Osteocyte (in vitro differentiated cells): ENCODE measurements around the gene RCAN2. TPM values are rescaled to one million over a fixed set of nuclear protein-coding genes. Genes with fewer than 3 reads are reported as not detected.

Experiments
- DNase-seq: peaks from one replicate; pipeline ENCODE4 v3.0.0; 2021; ENCODE audit warnings: mixed read lengths; ENCODE audit not compliant: unreplicated experiment; ENCODE audit errors: extremely low spot score
- H3K27ac Mint-ChIP-seq: one replicate; pipeline ENCODE4 v1.8.0; 2021; ENCODE audit warnings: mild to moderate bottlenecking, mixed read lengths; ENCODE audit not compliant: unreplicated experiment
- H3K27me3 Mint-ChIP-seq: one replicate; pipeline ENCODE4 v1.8.0; 2021; ENCODE audit warnings: mixed read lengths; ENCODE audit not compliant: unreplicated experiment
- H3K36me3 Mint-ChIP-seq: one replicate; pipeline ENCODE4 v1.8.0; 2021; ENCODE audit warnings: mixed read lengths; ENCODE audit not compliant: unreplicated experiment
- H3K4me1 Mint-ChIP-seq: one replicate; pipeline ENCODE4 v1.8.0; 2021; ENCODE audit warnings: mixed read lengths; ENCODE audit not compliant: unreplicated experiment
- H3K4me3 Mint-ChIP-seq: one replicate; pipeline ENCODE4 v1.8.0; 2021; ENCODE audit warnings: mild to moderate bottlenecking, moderate library complexity, mixed read lengths; ENCODE audit not compliant: unreplicated experiment
- H3K9me3 Mint-ChIP-seq: one replicate; pipeline ENCODE4 v1.8.0; 2021; ENCODE audit warnings: mixed read lengths; ENCODE audit not compliant: unreplicated experiment
- CTCF ChIP-seq: fragments of 200-600 bp; sonication (generic); IDR thresholded peaks from 2 replicates; pipeline ENCODE4 v1.5.0; 2021; ENCODE audit warnings: antibody characterized with exemption, mild to moderate bottlenecking, moderate library complexity
- total RNA-seq: library from RNA; stranded (reverse); gene quantifications from 2 replicates; pipeline ENCODE4 v1.2.1, GENCODE V29; 2021

The RCAN2 gene
- total RNA-seq, 1 donor from 2014 or later = 31.3 TPM

- Mint-ChIP-seq H3K4me1 (peaks cover 5% of the 10 kb centered on the region), H3K4me3 (no peak overlapping the region), H3K9me3 (no peaks in the 10 kb centered on the region), H3K36me3 (no peaks in the 10 kb centered on the region), H3K27ac (no peak overlapping the region), H3K27me3 (peaks cover 7% of the 10 kb centered on the region)
- DNase-seq = no peak
- no peak for TF ChIP-seq CTCF
Measured at GRCh38 chr6:46381057-46381456, 110.2 kb downstream of the RCAN2 start.

- Mint-ChIP-seq H3K36me3 (no peaks in the 10 kb centered on the region), H3K9me3 (no peaks in the 10 kb centered on the region), H3K27ac (no peak overlapping the region), H3K27me3 (peaks cover 7% of the 10 kb centered on the region), H3K4me3 (no peak overlapping the region), H3K4me1 (peaks cover 5% of the 10 kb centered on the region)
- TF ChIP-seq CTCF = no peak
- DNase-seq = no peak
Measured at GRCh38 chr6:46380152-46380807, 111.0 kb downstream of the RCAN2 start.

- no peak overlapping the region for H3K4me3 Mint-ChIP-seq
Measured at GRCh38 chr6:46378882-46379416, 112.3 kb downstream of the RCAN2 start.

GRCh38 chr6:46378161-46378881 lies 112.9 kb downstream of the RCAN2 start:
- Mint-ChIP-seq H3K27me3 (peaks cover 9% of the 10 kb centered on the region), H3K4me3 (no peak overlapping the region), H3K4me1 (peaks cover 5% of the 10 kb centered on the region), H3K9me3 (no peaks in the 10 kb centered on the region), H3K36me3 (no peaks in the 10 kb centered on the region), H3K27ac (no peak overlapping the region)
- TF ChIP-seq CTCF = no peak
- no peak for DNase-seq

More at GRCh38 chr6:46378882-46379416, 112.3 kb downstream of the RCAN2 start:
- peaks cover 5% of the 10 kb centered on the region for H3K4me1 Mint-ChIP-seq
- peaks cover 7% of the 10 kb centered on the region for H3K27me3 Mint-ChIP-seq
- no peak for DNase-seq
- H3K27ac Mint-ChIP-seq = no peak overlapping the region
- no peak for TF ChIP-seq CTCF
- no peaks in the 10 kb centered on the region for H3K36me3 Mint-ChIP-seq
- no peaks in the 10 kb centered on the region for H3K9me3 Mint-ChIP-seq

- Mint-ChIP-seq H3K36me3 (no peaks in the 10 kb centered on the region), H3K27ac (no peak overlapping the region), H3K27me3 (peaks cover 4% of the 10 kb centered on the region), H3K4me3 (no peak overlapping the region), H3K9me3 (no peaks in the 10 kb centered on the region), H3K4me1 (peaks cover 5% of the 10 kb centered on the region)
- DNase-seq = no peak
- no peak for TF ChIP-seq CTCF
Measured at GRCh38 chr6:46377209-46377608, 114.0 kb downstream of the RCAN2 start.
